Coronary artery (tissue), 2 donors: ENCODE data around the gene NKX6-1.
A peak's percentile ranks its signal among the peaks of the same experiment; 100 is the strongest.

Experiments
- DNase-seq: peaks from one replicate; pipeline ENCODE4 v3.0.0-alpha.2; 2017; ENCODE audit warnings: low spot score
- H3K27ac ChIP-seq, 2 donors: fragments of 200-600 bp; sonication (generic); one replicate each; pipeline ENCODE4 v1.5.1; 2016 to 2019
- H3K4me3 ChIP-seq: fragments of 200-600 bp; sonication (generic); 2 replicates; pipeline ENCODE4 v1.5.1; 2016; ENCODE audit warnings: mild to moderate bottlenecking, moderate library complexity
- TF ChIP-seq, protein P1 (sequence below): fragments of 200-600 bp; sonication (generic); IDR thresholded peaks from one replicate; pipeline ENCODE4 v1.5.1; 2019; ENCODE audit warnings: antibody characterized with exemption

Gene NKX6-1

GRCh38 chr4:84498935-84499623 is at the start of gene NKX6-1:
NKX6-1 (minus strand) TSS chr4:84499292; CDS start chr4:84498228, 1,064 bp downstream.
- no peak for DNase-seq
- Histone ChIP-seq H3K27ac (no peak within 1 kb of the TSS), H3K4me3 (peak within 1 kb of the TSS; percentile 68)
- TF ChIP-seq, protein P1, sequence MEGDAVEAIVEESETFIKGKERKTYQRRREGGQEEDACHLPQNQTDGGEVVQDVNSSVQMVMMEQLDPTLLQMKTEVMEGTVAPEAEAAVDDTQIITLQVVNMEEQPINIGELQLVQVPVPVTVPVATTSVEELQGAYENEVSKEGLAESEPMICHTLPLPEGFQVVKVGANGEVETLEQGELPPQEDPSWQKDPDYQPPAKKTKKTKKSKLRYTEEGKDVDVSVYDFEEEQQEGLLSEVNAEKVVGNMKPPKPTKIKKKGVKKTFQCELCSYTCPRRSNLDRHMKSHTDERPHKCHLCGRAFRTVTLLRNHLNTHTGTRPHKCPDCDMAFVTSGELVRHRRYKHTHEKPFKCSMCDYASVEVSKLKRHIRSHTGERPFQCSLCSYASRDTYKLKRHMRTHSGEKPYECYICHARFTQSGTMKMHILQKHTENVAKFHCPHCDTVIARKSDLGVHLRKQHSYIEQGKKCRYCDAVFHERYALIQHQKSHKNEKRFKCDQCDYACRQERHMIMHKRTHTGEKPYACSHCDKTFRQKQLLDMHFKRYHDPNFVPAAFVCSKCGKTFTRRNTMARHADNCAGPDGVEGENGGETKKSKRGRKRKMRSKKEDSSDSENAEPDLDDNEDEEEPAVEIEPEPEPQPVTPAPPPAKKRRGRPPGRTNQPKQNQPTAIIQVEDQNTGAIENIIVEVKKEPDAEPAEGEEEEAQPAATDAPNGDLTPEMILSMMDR: no peak

DNA sequence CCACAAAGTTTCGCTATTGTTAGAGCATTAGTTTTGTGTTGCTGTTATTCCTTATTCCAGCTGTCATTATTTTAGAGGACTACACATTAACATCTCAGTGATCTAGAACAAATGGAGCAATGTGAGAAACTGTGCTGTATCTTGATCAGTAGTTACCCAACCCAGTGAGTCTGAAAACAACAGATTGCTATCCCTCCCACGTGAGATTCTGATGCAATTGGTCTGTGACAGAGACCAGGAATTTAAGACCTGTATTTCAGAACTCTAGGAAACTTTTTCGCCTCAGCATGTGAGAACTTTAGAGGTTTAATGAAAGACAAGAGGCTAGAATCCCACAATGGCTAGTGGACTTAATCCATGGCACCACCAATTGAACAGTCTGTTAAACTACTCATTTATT is 48.1 kb upstream of the NKX6-1 start:
- no peak overlapping the region for H3K27ac ChIP-seq
- DNase-seq: no peak
- no peak overlapping the region for H3K4me3 ChIP-seq
- TF ChIP-seq, protein P1: no peak

GRCh38 chr4:84545093-84545492 is 46.0 kb upstream of the NKX6-1 start:
- TF ChIP-seq, protein P1: no peak
- H3K4me3 ChIP-seq: no peak overlapping the region
- no peak overlapping the region for H3K27ac ChIP-seq
- DNase-seq: no peak

- no peak for DNase-seq
- Histone ChIP-seq H3K27ac (no peak overlapping the region), H3K4me3 (no peak overlapping the region)
- TF ChIP-seq, protein P1: no peak
These were observed 36.8 kb upstream of the NKX6-1 start for GRCh38 chr4:84535901-84536300.

DNA sequence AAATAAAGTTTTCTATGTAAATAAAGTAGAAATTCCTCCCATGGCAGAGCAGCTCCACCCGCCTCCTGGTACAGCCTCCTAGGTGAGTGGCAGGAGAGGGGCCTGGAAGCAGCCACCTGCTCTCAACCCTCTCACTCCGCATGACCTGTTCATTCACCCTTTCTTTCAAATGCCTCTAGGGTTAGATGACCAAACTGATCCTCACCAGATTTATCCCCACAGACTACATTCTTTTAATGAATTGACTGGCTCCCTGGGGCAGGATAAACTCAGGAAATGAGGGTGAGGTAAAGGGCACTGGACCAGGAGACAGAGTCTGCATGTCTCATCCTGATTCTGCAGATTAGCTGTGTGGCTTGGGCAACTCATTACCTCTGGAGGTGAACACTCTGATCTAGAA is 32.6 kb upstream of the NKX6-1 start:
- DNase-seq: no peak
- TF ChIP-seq, protein P1: no peak
- no peak overlapping the region for H3K4me3 ChIP-seq
- no peak overlapping the region for H3K27ac ChIP-seq

DNA sequence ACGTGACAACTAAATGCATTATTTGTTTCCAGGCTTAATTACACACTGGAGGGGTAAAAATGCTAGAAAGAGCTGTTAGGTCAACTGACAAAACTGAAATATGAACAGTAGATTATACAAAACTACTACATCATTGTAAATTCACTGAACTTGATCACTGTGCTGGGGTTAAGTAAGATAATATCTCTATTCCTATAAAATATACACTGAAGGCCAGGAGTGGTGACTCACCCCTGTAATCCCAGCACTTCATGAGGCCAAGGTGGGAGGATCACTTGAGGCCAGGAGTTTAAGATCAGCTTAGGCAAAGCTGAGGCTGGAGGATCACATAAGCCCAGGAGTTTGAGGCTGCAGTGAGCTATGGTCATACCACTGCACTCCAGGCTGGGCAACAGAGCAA is 31.8 kb upstream of the NKX6-1 start:
- no peak for DNase-seq
- TF ChIP-seq, protein P1: no peak
- Histone ChIP-seq H3K27ac (no peak overlapping the region), H3K4me3 (no peak overlapping the region)

- no peak overlapping the region for H3K4me3 ChIP-seq
- no peak for DNase-seq
- TF ChIP-seq, protein P1: no peak
- H3K27ac ChIP-seq: no peak overlapping the region
These were observed 31.4 kb upstream of the NKX6-1 start for GRCh38 chr4:84530454-84530853.
